H1 (cell line): ENCODE measurements around the gene PCDH20. TPM values are rescaled to one million over a fixed set of nuclear protein-coding genes. Genes with fewer than 3 reads are reported as not detected.

Experiments
- CTCF ChIA-PET: fragments of 300-600 bp; sonication (Branson Sonifier 250); formaldehyde crosslinking; loops from one replicate; lab custom pipeline; 2021; ENCODE audit not compliant: partially characterized antibody; lab: Charles Lee
- POLR2A ChIA-PET: fragments of 300-600 bp; sonication (Branson Sonifier 250); formaldehyde crosslinking; loops from one replicate; lab custom pipeline; 2021; ENCODE audit warnings: inconsistent platforms; ENCODE audit not compliant: partially characterized antibody; lab: Charles Lee
- DNase-seq, 2 experiments: peaks; one replicate each; pipeline versions ENCODE4 v3.0.0 to v3.0.0-alpha.2; 2010 to 2022; ENCODE audit warnings: low spot score in 2 of 2, low read depth in 1 of 2, mixed read lengths in 1 of 2
- FAIRE-seq: peaks from 2 replicates; lab custom pipeline; 2011; peaks lifted over from hg19 to GRCh38; lab: Jason Lieb, UNC
- H2AFZ ChIP-seq: 2 replicates; pipeline ENCODE4 v1.8.1; 2012; ENCODE audit warnings: low read length, inconsistent platforms
- H2AK5ac ChIP-seq: 2 replicates; pipeline ENCODE4 v1.6.1; 2013; ENCODE audit warnings: low read depth, low read length
- H2BK120ac ChIP-seq: replicated peaks from 2 replicates; pipeline ENCODE3; 2013; ENCODE audit warnings: low read depth, low read length, inconsistent platforms
- H2BK12ac ChIP-seq: 2 replicates; pipeline ENCODE4 v1.6.1; 2013; ENCODE audit warnings: low read depth, low read length
- H2BK15ac ChIP-seq: 2 replicates; pipeline ENCODE4 v1.6.1; 2013; ENCODE audit warnings: low read length
- H2BK20ac ChIP-seq: 2 replicates; pipeline ENCODE4 v1.6.1; 2013; ENCODE audit warnings: low read length
- H2BK5ac ChIP-seq: 2 replicates; pipeline ENCODE4 v1.6.1; 2013; ENCODE audit warnings: low read depth, low read length
- H3K14ac ChIP-seq: 2 replicates; pipeline ENCODE4 v1.6.1; 2013; ENCODE audit warnings: inconsistent platforms; ENCODE audit not compliant: insufficient read length
- H3K18ac ChIP-seq: 2 replicates; pipeline ENCODE4 v1.6.1; 2013; ENCODE audit warnings: low read length; ENCODE audit errors: extremely low read depth
- H3K23ac ChIP-seq: 2 replicates; pipeline ENCODE4 v1.6.1; 2013; ENCODE audit warnings: inconsistent platforms; ENCODE audit not compliant: insufficient read length
- H3K23me2 ChIP-seq: 2 replicates; pipeline ENCODE4 v1.6.1; 2013; ENCODE audit warnings: low read depth, low read length
- H3K27ac ChIP-seq: 2 replicates; pipeline ENCODE4 v1.6.1; 2011; ENCODE audit warnings: low read depth, low read length, inconsistent platforms
- H3K27me3 ChIP-seq, 4 experiments: replicated peaks in 1 of 4; 1 replicate in 1 of 4; 2 replicates in 3 of 4; pipeline versions ENCODE4 v1.6.1 to v1.8.1; 2011 to 2013; ENCODE audit warnings: low read length in 3 of 4, mild to moderate bottlenecking in 3 of 4, inconsistent platforms in 2 of 4, mixed read lengths in 2 of 4, moderate library complexity in 1 of 4; ENCODE audit not compliant: control insufficient read depth in 3 of 4, insufficient read depth in 3 of 4; ENCODE audit errors: extremely low read depth in 1 of 4
- H3K36me3 ChIP-seq, 4 experiments: 2 replicates each; pipeline versions ENCODE4 v1.6.1 to v1.8.1; 2011 to 2013; ENCODE audit warnings: mild to moderate bottlenecking in 4 of 4, low read length in 3 of 4, moderate library complexity in 2 of 4, control low read depth in 1 of 4, inconsistent platforms in 1 of 4; ENCODE audit not compliant: insufficient read depth in 4 of 4, control insufficient read depth in 2 of 4
- H3K4ac ChIP-seq: replicated peaks from 2 replicates; pipeline ENCODE3; 2013; ENCODE audit warnings: low read length, low read depth, mixed read lengths, inconsistent platforms; ENCODE audit not compliant: insufficient read length
- H3K4me1 ChIP-seq, 4 experiments: replicated peaks in 1 of 4; 1 replicate in 1 of 4; 2 replicates in 3 of 4; pipeline versions ENCODE4 v1.6.1 to v1.8.1; 2011 to 2013; ENCODE audit warnings: low read length in 3 of 4, inconsistent platforms in 2 of 4, mixed read lengths in 1 of 4; ENCODE audit not compliant: insufficient read depth in 4 of 4, control insufficient read depth in 3 of 4
- H3K4me2 ChIP-seq, 2 experiments: 2 replicates each; pipeline versions ENCODE4 v1.6.1 to v1.8.1; 2011 to 2013; ENCODE audit warnings: low read depth in 2 of 2, low read length in 2 of 2, control low read depth in 1 of 2, inconsistent platforms in 1 of 2, mild to moderate bottlenecking in 1 of 2; ENCODE audit not compliant: insufficient read depth in 1 of 2
- H3K4me3 ChIP-seq, 4 experiments: fragments of 200-600, 300-600 bp in 1 of 4; sonication (generic), shearing (Covaris generic), sonication (Bioruptor Twin) in 1 of 4; 2 replicates each; pipeline versions ENCODE4 v1.5.1 to v1.8.1; 2011 to 2016; ENCODE audit warnings: low read length in 4 of 4, low read depth in 3 of 4, control low read depth in 2 of 4, inconsistent platforms in 2 of 4, mild to moderate bottlenecking in 2 of 4, mixed read lengths in 1 of 4, moderate library complexity in 1 of 4; ENCODE audit not compliant: insufficient read depth in 2 of 4; ENCODE audit errors: extremely low read depth in 1 of 4
- H3K56ac ChIP-seq: replicated peaks from 2 replicates; pipeline ENCODE3; 2013; ENCODE audit warnings: low read depth, mild to moderate bottlenecking, mixed read lengths, low read length, inconsistent platforms; ENCODE audit not compliant: insufficient read length
- H3K79me1 ChIP-seq: 2 replicates; pipeline ENCODE4 v1.6.1; 2013; ENCODE audit warnings: low read depth, low read length, control low read depth
- H3K79me2 ChIP-seq, 2 experiments: 2 replicates each; pipeline versions ENCODE4 v1.6.1 to v1.8.1; 2012 to 2013; ENCODE audit warnings: low read length in 2 of 2, mild to moderate bottlenecking in 2 of 2, inconsistent platforms in 1 of 2; ENCODE audit not compliant: insufficient read depth in 2 of 2, control insufficient read depth in 1 of 2
- H3K9ac ChIP-seq, 4 experiments: replicated peaks in 1 of 4; 1 replicate in 1 of 4; 2 replicates in 3 of 4; pipeline versions ENCODE4 v1.6.1 to v1.8.1; 2011 to 2013; ENCODE audit warnings: low read depth in 3 of 4, low read length in 3 of 4, control low read depth in 2 of 4, mild to moderate bottlenecking in 2 of 4, moderate library complexity in 2 of 4, inconsistent platforms in 1 of 4; ENCODE audit errors: extremely low read depth in 1 of 4
- H3K9me3 ChIP-seq, 2 experiments: 2 replicates each; pipeline versions ENCODE4 v1.6.1 to v1.8.1; 2012 to 2013; ENCODE audit warnings: mild to moderate bottlenecking in 2 of 2, moderate library complexity in 2 of 2, control low read depth in 1 of 2, inconsistent platforms in 1 of 2, low read depth in 1 of 2, low read length in 1 of 2, mixed read lengths in 1 of 2; ENCODE audit not compliant: insufficient read depth in 2 of 2
- H4K20me1 ChIP-seq, 2 experiments: replicated peaks in 1 of 2; 2 replicates each; pipeline versions ENCODE3 to v1.8.1; 2011 to 2013; ENCODE audit warnings: inconsistent platforms in 2 of 2, low read length in 2 of 2, mild to moderate bottlenecking in 1 of 2; ENCODE audit not compliant: insufficient read depth in 2 of 2, control insufficient read depth in 1 of 2
- H4K5ac ChIP-seq: 2 replicates; pipeline ENCODE4 v1.6.1; 2013; ENCODE audit warnings: low read length, low read depth, mixed read lengths, inconsistent platforms; ENCODE audit not compliant: insufficient read length
- H4K8ac ChIP-seq: 2 replicates; pipeline ENCODE4 v1.8.0; 2013; ENCODE audit warnings: mild to moderate bottlenecking, moderate library complexity, low read length, inconsistent platforms; ENCODE audit not compliant: insufficient read depth; ENCODE audit errors: extremely low read depth
- H4K91ac ChIP-seq: replicated peaks from 2 replicates; pipeline ENCODE3; 2013; ENCODE audit warnings: low read length, mixed read lengths, inconsistent platforms; ENCODE audit not compliant: insufficient read length
- TBP ChIP-seq: IDR thresholded peaks from 2 replicates; pipeline ENCODE4 v1.6.1; 2011; ENCODE audit warnings: low read depth, low read length, improper control_type of control experiment
- whole genome bisulfite sequencing, 2 experiments: shearing (Covaris generic) in 1 of 2; methylation state at CpG; one replicate each; pipeline versions ENCODE4 v1.1.6 to v1.1.7; 2013 to 2015; ENCODE audit warnings: low lambda C conversion rate in 2 of 2, mixed read lengths in 2 of 2, inconsistent platforms in 1 of 2, low coverage in 1 of 2, missing lambda C conversion rate in 1 of 2; ENCODE audit not compliant: insufficient replicate concordance in 2 of 2, insufficient coverage in 1 of 2, insufficient read length in 1 of 2; ENCODE audit errors: extremely low coverage in 1 of 2, missing lambda C conversion rate in 1 of 2; 5-methylcytosine and 5-hydroxymethylcytosine counted together
- long read RNA-seq, 2 experiments: library from RNA in 1 of 2; library from capped mRNA in 1 of 2; stranded (forward); transcript quantifications; one replicate each; pipeline ENCODE4 v2.0.0, GENCODE V29; 2021; ENCODE audit warnings: inconsistent platforms in 1 of 2
- polyA minus RNA-seq, 3 experiments: library from RNA; depleted of rRNA, polyadenylated mRNA; stranded (reverse); fragments of >200 nt; gene quantifications; 1 replicate in 2 of 3; 2 replicates in 1 of 3; pipeline ENCODE4 v1.2.3, GENCODE V29; 2011
- polyA plus RNA-seq, 7 experiments: library from polyadenylated mRNA; depleted of rRNA in 3 of 7; stranded (reverse) in 5 of 7; unstranded in 2 of 7; fragments of >200 nt in 5 of 7; fragments of 200-250 nt in 2 of 7; gene quantifications; 1 replicate in 5 of 7; 2 replicates in 1 of 7; 4 replicates in 1 of 7; pipeline versions ENCODE4 v1.2.1 to v1.2.3, GENCODE V29; 2011 to 2013; ENCODE audit warnings: missing spikeins in 2 of 7, mixed read lengths in 2 of 7
- total RNA-seq: library from RNA; stranded (reverse); fragmentation: NEBNext Ultra II Directional; extraction: Animal tissue kit (Norgen Biotek cat#: 25700); gene quantifications from 2 replicates; pipeline ENCODE4 v1.2.1, GENCODE V29; 2021

Gene PCDH20
- total RNA-seq = 2.2 and 2.6 TPM in 2 replicates
- polyA plus RNA-seq (2011; rRNA removed) = 0.52 and 0.65 TPM in 2 replicates
- polyA plus RNA-seq (2011; cell fraction: cytosol; rRNA removed) = 0.58 TPM
- 0.51 TPM for polyA plus RNA-seq (2011; cell fraction: nucleus; rRNA removed)
- polyA plus RNA-seq (2012, experiment 1 of 2) = 0.67 to 0.99 TPM (median 0.82 TPM) in 4 replicates
- polyA plus RNA-seq (2012, experiment 2 of 2) = 0.05 TPM
- polyA plus RNA-seq (2013, experiment 1 of 2) = 3.6 TPM
- polyA plus RNA-seq (2013, experiment 2 of 2) = 3.2 TPM
- 2.3 and 3.0 TPM in 2 replicates for polyA minus RNA-seq (2011; rRNA and poly(A)+ RNA removed)
- polyA minus RNA-seq (2011; cell fraction: cytosol; rRNA and poly(A)+ RNA removed) = 1.2 TPM
- 2.2 TPM for polyA minus RNA-seq (2011; cell fraction: nucleus; rRNA and poly(A)+ RNA removed)
- long read RNA-seq, experiment 1, partial matches to known transcripts = 0 of 3 reads
- long read RNA-seq, experiment 1, other reads (novel, unspliced or antisense) = 3 of 3 reads
- long read RNA-seq, experiment 2, full-length matches to known transcripts = 3 of 3 reads
- long read RNA-seq, experiment 2, partial matches to known transcripts = 0 of 3 reads
- long read RNA-seq, experiment 2, other reads (novel, unspliced or antisense) = 0 of 3 reads

GRCh38 chr13:61415749-61416148 lies at the start of gene PCDH20:
Gene PCDH20, minus strand, starts transcription at chr13:61415849. Its CDS starts 691 bp downstream, at chr13:61415158.
- Histone ChIP-seq H2BK20ac (no peak within 1 kb of the TSS), H3K4me3 (peak within 1 kb of the TSS; percentile 62 to 80 (median 70)), H3K9me3 (no peaks in the 10 kb centered on the region), H2BK15ac (peak within 1 kb of the TSS; percentile 47; the same call in 1 of the 2 replicates), H3K4ac (no peak within 1 kb of the TSS), H4K20me1 (peaks cover 0 to 2% of the 10 kb centered on the region in 2 experiments), H3K23ac (no peak within 1 kb of the TSS)
- CTCF ChIA-PET = interaction anchor here (1.0 to 4.4 kb wide), 3 partner anchors 130 to 967 kb away, joined by 3 to 15 read pairs (median 4); no protein-coding TSS in a partner anchor
- no peak for TF ChIP-seq TBP
- TF ChIP-seq, all 59 proteins: peak for 0
- Histone ChIP-seq H3K27me3 (peaks cover 2 to 21% (median 16%) of the 10 kb centered on the region in 4 experiments), H2BK12ac (no peak within 1 kb of the TSS), H3K27ac (no peak within 1 kb of the TSS), H4K5ac (no peak within 1 kb of the TSS), H3K36me3 (no peaks in the 10 kb centered on the region), H3K4me2 (peak within 1 kb of the TSS; percentile 83 to 84), H3K4me1 (no peaks in the 10 kb centered on the region), H4K8ac (peak within 1 kb of the TSS; percentile 88; the same call in 1 of the 2 replicates), H2BK120ac (no peak within 1 kb of the TSS), H3K9ac (peak within 1 kb of the TSS in 1 of 4 experiments; percentile 52; a peak in 3 of 7 replicates), H3K18ac (no peak within 1 kb of the TSS; the same call in 1 of the 2 replicates), H3K79me2 (no peaks in the 10 kb centered on the region), H3K14ac (no peak within 1 kb of the TSS), H2BK5ac (peak within 1 kb of the TSS; percentile 36; the same call in 1 of the 2 replicates), H3K79me1 (no peaks in the 10 kb centered on the region), H2AK5ac (no peak within 1 kb of the TSS), H2AFZ (peak within 1 kb of the TSS; percentile 98), H4K91ac (no peak within 1 kb of the TSS), H3K56ac (no peak within 1 kb of the TSS), H3K23me2 (peaks cover 18% of the 10 kb centered on the region)
- DNase-seq (no peak), FAIRE-seq (no peak)
- WGBS, 2 experiments = 34% methylated on average over 3 of the region's 3 CpGs; no CpG with 5 or more reads in 1 of the 2 experiments
- POLR2A ChIA-PET = interaction anchor here (1.1 kb wide), 1 partner anchor 10 kb away, joined by 3 read pairs; no protein-coding TSS in a partner anchor
